GM12874 (cell line): Measurements from ENCODE around the gene MOSMO.

Experiments used
- CTCF ChIP-seq: IDR thresholded peaks from 2 replicates; pipeline ENCODE4 v1.5.1; 2011; ENCODE audit warnings: low read depth, mild to moderate bottlenecking, control low read depth, low read length, moderate library complexity; ENCODE audit not compliant: insufficient read depth

MOSMO gene

GRCh38 chr16:22086440-22086839, 78.5 kb downstream of the MOSMO start:
- TF ChIP-seq CTCF = no peak

GRCh38 chr16:22088642-22089041, 80.7 kb downstream of the MOSMO start:
- TF ChIP-seq CTCF = no peak

- TF ChIP-seq CTCF = no peak
These were observed 82.0 kb downstream of the MOSMO start for GRCh38 chr16:22089910-22090309.

- no peak for TF ChIP-seq CTCF
These were observed 83.8 kb downstream of the MOSMO start for GRCh38 chr16:22091721-22092120.

- TF ChIP-seq CTCF = no peak
These were observed 84.4 kb downstream of the MOSMO start, which contains the start of gene VWA3A for GRCh38 chr16:22092143-22092933. VWA3A (plus strand) TSS chr16:22092541; CDS start chr16:22092638, 97 bp downstream.

GRCh38 chr16:22093331-22093730, 85.4 kb downstream of the MOSMO start:
- TF ChIP-seq CTCF = no peak

GRCh38 chr16:22093996-22094395, 86.1 kb downstream of the MOSMO start:
- no peak for TF ChIP-seq CTCF
